Left ventricle myocardium superior (tissue), 1 donor: Measurements from ENCODE around the gene LTB. TPM values are rescaled to one million over a fixed set of nuclear protein-coding genes. Genes with fewer than 3 reads are reported as not detected.

Source experiments
- ATAC-seq: fragments of 200-7000 bp; cut with Tn5 transposase; one replicate; pipeline ENCODE4 v1.9.1; 2020; ENCODE audit warnings: mild to moderate bottlenecking, moderate library complexity
- DNase-seq: peaks from one replicate; pipeline ENCODE4 v3.0.0-alpha.2; 2020
- intact Hi-C: fragments of 100-400 bp; cut with micrococcal nuclease; formaldehyde crosslinking; loops from one replicate; pipeline ENCODE4 v1.11.0; 2022
- long read RNA-seq: library from polyadenylated mRNA; unstranded; transcript quantifications from one replicate; pipeline ENCODE4 v2.0.0, GENCODE V29; 2021
- total RNA-seq: library from RNA; stranded (reverse); fragmentation: NEBNext Ultra II Directional; extraction: Animal tissue kit (Norgen Biotek cat#: 25700); gene quantifications from one replicate; pipeline ENCODE4 v1.2.1, GENCODE V29; 2021
- donor health status: DM: no; HTN: yes; CAD: no; lungs with severe emphysema.

LTB gene
- total RNA-seq, result 0.40 TPM
- long read RNA-seq, partial matches to known transcripts, result 0 of 1 reads
- long read RNA-seq, other reads (novel, unspliced or antisense), result 0 of 1 reads

- ATAC-seq (no peak), DNase-seq (no peak)
- intact Hi-C loops, result no loop called here
Observed at GRCh38 chr6:31582230-31582643, at the start of gene LTB. Gene LTB (minus strand): TSS chr6:31582424. CDS start chr6:31582417, 7 bp downstream.

- ATAC-seq, result peak; percentile 20
- no peak for DNase-seq
- intact Hi-C loops, result no loop called here
Observed at GRCh38 chr6:31631681-31632278, 49.6 kb upstream of the LTB start.

- DNase-seq (no peak), ATAC-seq (peak; percentile 5)
- intact Hi-C loops, result no loop called here
Observed at GRCh38 chr6:31631209-31631608, 49.0 kb upstream of the LTB start.

GRCh38 chr6:31630177-31630934 lies 48.1 kb upstream of the LTB start:
- DNase-seq (no peak), ATAC-seq (no peak)
- intact Hi-C loops, result no loop called here

- intact Hi-C loops, result no loop called here
- no peak for ATAC-seq
Observed at GRCh38 chr6:31629014-31629413, 46.8 kb upstream of the LTB start.

GRCh38 chr6:31627690-31628287 lies 45.6 kb upstream of the LTB start:
- ATAC-seq (no peak), DNase-seq (no peak)
- intact Hi-C loops, result no loop called here

More at GRCh38 chr6:31629014-31629413, 46.8 kb upstream of the LTB start:
- no peak for DNase-seq

- intact Hi-C loops, result no loop called here
- no peak for DNase-seq
- no peak for ATAC-seq
Observed at GRCh38 chr6:31626952-31627351, 44.7 kb upstream of the LTB start.

GRCh38 chr6:31624070-31624469 lies 41.8 kb upstream of the LTB start:
- intact Hi-C loops, result no loop called here
- ATAC-seq, result no peak
- DNase-seq, result no peak

- ATAC-seq (no peak), DNase-seq (peak; percentile 48)
- intact Hi-C loops, result no loop called here
Observed at GRCh38 chr6:31622684-31623091, 40.5 kb upstream of the LTB start.

- ATAC-seq, result no peak
- no peak for DNase-seq
- intact Hi-C loops, result no loop called here
Observed at GRCh38 chr6:31621991-31622390, 39.8 kb upstream of the LTB start.

- intact Hi-C loops, result no loop called here
- ATAC-seq (no peak), DNase-seq (no peak)
Observed at GRCh38 chr6:31621320-31621939, 39.2 kb upstream of the LTB start.

GRCh38 chr6:31620586-31621319 lies 38.5 kb upstream of the LTB start, which contains the start of gene PRRC2A:
Gene PRRC2A (plus strand): TSS chr6:31620715. CDS start chr6:31622790, 2,075 bp downstream.
- DNase-seq (no peak), ATAC-seq (peak; percentile 91)
- intact Hi-C loops, result no loop called here

- intact Hi-C loops, result no loop called here
- peak; percentile 98 for DNase-seq
Observed at GRCh38 chr6:31619805-31620585, 37.8 kb upstream of the LTB start.

GRCh38 chr6:31617010-31617409 lies 34.8 kb upstream of the LTB start:
- intact Hi-C loops, result no loop called here
- ATAC-seq (no peak), DNase-seq (no peak)

More at GRCh38 chr6:31619805-31620585, 37.8 kb upstream of the LTB start:
- ATAC-seq, result peak; percentile 93

GRCh38 chr6:31615748-31616147 lies 33.5 kb upstream of the LTB start:
- intact Hi-C loops, result no loop called here
- ATAC-seq (no peak), DNase-seq (no peak)

GRCh38 chr6:31614684-31615578 lies 32.7 kb upstream of the LTB start, which contains the start of gene AIF1:
Gene AIF1 (plus strand): TSS chr6:31615234. CDS start chr6:31615330, 96 bp downstream.
- DNase-seq (no peak), ATAC-seq (peak; percentile 26)
- intact Hi-C loops, result no loop called here

- intact Hi-C loops, result no loop called here
- DNase-seq (no peak), ATAC-seq (peak; percentile 40)
Observed at GRCh38 chr6:31614075-31614619, 31.9 kb upstream of the LTB start.
